Bronchial smooth muscle cell (primary cell): ENCODE results near the gene IDH3A. TPM values are rescaled to one million over a fixed set of nuclear protein-coding genes. Genes with fewer than 3 reads are reported as not detected.

Experiments used
- total RNA-seq: library from RNA; depleted of rRNA; stranded (reverse); fragments of >200 nt; gene quantifications from 2 replicates; pipeline ENCODE4 v1.2.1, GENCODE V29; 2014

IDH3A gene
- 15.8 and 18.5 TPM in 2 replicates for total RNA-seq

GRCh38 chr15:78149068-78149804 lies at the start of gene IDH3A:
TSS of gene IDH3A (plus strand) at chr15:78149362. CDS start at chr15:78149404, 42 bp downstream.

GRCh38 chr15:78131295-78132061 lies 17.7 kb upstream of the IDH3A start, which contains the start of gene CIB2:
TSS of gene CIB2 (minus strand) at chr15:78131445. CDS start at chr15:78131215, 230 bp downstream.

Other genes starting within 250 kb of the IDH3A start
- 44.6 and 47.5 TPM in 2 replicates for gene TBC1D2B, start 71.7 kb upstream of the IDH3A start, total RNA-seq
- not detected in 2 replicates for gene SH2D7, start 56.8 kb upstream of the IDH3A start, total RNA-seq
- 1.1 and 1.8 TPM in 2 replicates for gene CIB2, start 17.9 kb upstream of the IDH3A start, total RNA-seq
- not detected in 2 replicates for gene ACSBG1, start 85.2 kb downstream of the IDH3A start, total RNA-seq
- gene DNAJA4, start 115.2 kb downstream of the IDH3A start, total RNA-seq = 1.2 and 1.4 TPM in 2 replicates
- 68.8 and 77.1 TPM in 2 replicates for gene SKIC8, start 150.2 kb downstream of the IDH3A start, total RNA-seq
- not detected in 2 replicates for gene CRABP1, start 191.0 kb downstream of the IDH3A start, total RNA-seq